Measurements from ENCODE around the gene PUSL1.

The PUSL1 gene

DNA sequence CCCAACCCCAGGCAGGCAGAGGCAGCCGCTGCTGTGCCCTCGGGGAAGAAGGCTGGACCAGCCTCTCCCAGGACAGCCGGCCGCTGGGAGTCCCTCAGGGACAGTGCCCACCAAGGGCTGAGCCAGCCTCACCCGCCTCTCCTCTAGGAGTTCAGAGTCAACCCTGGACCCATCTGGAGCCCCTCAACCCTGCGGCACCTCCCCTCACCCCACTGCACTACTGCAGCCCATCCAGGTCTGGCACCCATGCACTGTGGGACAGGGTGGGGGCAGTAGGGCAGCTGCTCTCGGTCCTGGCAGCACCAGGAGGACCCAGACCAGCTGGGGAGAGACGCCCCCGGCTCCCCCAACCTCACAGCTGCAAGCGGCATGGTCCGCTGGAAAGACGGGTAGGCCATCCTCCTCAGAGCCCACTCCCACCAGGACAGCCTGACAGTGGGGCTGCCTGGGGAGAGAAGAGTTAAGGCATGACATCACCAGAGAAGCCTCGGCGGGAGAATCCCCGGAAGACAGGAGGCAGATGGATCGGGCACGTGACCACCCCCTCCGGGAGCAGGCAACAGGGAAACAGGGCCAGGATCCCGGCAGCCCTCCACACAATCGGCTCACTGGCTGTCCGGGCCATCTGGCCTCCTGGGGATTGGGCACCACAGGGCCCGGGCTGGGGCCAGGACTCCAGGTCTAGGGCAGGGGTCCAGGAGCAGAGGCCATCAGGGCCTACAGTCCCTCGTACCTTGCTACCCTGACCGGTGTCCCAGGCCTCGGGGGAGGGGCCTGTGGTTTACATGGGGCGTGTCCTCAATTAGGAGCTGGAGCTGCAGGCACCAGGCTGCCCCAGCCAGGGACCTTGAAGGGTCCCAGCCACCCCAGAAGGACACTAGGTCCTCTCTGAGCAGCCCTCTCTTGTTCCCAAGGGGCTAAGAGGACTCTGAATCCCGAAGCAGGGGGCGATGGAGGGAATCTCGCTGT is 3.8 kb upstream of the PUSL1 start:
- in situ Hi-C loops (cut with MboI; ENCODE audit: low sequenced_read_pairs, unreplicated experiment), result no loop called here
- no peak for DNase-seq (ENCODE audit: low spot score)
- TF ChIP-seq, protein P1, sequence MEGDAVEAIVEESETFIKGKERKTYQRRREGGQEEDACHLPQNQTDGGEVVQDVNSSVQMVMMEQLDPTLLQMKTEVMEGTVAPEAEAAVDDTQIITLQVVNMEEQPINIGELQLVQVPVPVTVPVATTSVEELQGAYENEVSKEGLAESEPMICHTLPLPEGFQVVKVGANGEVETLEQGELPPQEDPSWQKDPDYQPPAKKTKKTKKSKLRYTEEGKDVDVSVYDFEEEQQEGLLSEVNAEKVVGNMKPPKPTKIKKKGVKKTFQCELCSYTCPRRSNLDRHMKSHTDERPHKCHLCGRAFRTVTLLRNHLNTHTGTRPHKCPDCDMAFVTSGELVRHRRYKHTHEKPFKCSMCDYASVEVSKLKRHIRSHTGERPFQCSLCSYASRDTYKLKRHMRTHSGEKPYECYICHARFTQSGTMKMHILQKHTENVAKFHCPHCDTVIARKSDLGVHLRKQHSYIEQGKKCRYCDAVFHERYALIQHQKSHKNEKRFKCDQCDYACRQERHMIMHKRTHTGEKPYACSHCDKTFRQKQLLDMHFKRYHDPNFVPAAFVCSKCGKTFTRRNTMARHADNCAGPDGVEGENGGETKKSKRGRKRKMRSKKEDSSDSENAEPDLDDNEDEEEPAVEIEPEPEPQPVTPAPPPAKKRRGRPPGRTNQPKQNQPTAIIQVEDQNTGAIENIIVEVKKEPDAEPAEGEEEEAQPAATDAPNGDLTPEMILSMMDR (IDR thresholded peaks at IDR 0.05; ENCODE audit: borderline replicate concordance, control extremely low read depth, extremely low read depth, insufficient read depth, missing control alignments), result no peak

DNA sequence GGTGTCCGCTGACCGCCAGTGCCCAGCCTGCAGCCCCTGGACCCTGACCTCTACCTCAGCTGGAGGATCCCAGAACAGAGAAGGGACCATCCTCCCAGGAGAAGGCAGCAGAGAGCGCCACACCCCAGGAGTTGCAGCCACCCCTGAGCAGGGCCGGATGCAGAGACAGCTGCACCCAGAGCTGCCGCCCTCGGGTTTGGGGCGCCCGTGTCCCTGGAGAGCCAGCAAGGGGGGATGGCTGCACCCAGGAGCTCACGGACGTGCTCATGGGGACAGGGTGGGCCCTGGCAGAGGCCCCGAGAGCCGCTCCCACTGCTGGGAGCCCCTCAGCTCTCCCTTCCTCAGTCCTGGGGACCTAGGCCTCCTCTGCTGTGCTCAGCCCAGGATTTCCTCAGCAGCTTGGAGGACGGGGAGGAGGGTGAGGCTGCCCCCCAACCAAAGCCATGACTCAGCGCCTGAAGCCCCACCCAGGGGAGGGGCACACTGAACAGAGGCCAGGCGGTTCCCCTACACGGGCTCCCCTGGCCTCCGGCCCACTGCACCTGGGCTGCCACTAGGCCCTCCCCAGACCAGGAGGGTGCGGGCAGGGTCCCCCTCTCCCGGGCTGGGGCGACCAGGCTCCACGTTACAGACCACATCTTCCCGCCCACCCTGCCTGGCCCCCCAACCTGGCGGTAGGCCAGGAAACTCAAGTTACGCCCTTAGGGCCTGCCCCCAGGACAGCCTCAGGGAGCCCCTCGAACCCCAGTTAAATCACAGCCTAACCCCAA is 2.9 kb upstream of the PUSL1 start:
- in situ Hi-C loops (cut with MboI; ENCODE audit: low sequenced_read_pairs, unreplicated experiment), result no loop called here
- TF ChIP-seq, protein P1 (IDR thresholded peaks at IDR 0.05; ENCODE audit: borderline replicate concordance, control extremely low read depth, extremely low read depth, insufficient read depth, missing control alignments), result peak; percentile 21
- DNase-seq (ENCODE audit: low spot score), result peak; percentile 74

DNA sequence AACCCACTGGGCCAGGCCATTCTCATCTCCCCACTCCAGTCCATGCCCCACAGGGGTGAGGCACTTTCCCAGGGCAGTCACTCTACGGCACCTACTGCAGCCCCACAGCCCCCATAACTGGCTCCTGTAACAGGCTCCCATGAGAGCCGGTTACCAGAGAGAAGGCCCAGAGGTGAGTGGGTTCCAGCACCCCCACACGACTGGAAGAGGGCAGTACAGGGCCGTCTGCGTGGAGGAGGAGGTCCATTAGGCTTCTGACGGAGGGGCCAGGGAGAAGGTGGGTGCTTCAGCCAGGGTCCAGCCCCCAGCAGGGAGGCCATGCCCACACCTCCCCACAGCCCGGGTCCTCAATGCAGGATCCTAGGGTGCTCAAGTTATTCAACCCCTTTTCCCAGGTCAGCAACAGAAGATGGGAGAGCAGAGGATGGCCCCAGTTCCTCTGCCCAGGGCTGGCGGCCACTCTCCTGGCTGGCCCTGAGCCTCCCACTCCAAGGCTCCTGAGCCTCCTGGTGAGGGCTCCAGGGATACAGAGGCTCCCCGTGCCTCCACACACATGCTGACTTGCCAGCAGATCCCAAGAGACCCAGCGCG is 2.2 kb upstream of the PUSL1 start:
- TF ChIP-seq, protein P1 (IDR thresholded peaks at IDR 0.05; ENCODE audit: borderline replicate concordance, control extremely low read depth, extremely low read depth, insufficient read depth, missing control alignments), result no peak
- DNase-seq (ENCODE audit: low spot score), result no peak
- in situ Hi-C loops (cut with MboI; ENCODE audit: low sequenced_read_pairs, unreplicated experiment), result no loop called here

DNA sequence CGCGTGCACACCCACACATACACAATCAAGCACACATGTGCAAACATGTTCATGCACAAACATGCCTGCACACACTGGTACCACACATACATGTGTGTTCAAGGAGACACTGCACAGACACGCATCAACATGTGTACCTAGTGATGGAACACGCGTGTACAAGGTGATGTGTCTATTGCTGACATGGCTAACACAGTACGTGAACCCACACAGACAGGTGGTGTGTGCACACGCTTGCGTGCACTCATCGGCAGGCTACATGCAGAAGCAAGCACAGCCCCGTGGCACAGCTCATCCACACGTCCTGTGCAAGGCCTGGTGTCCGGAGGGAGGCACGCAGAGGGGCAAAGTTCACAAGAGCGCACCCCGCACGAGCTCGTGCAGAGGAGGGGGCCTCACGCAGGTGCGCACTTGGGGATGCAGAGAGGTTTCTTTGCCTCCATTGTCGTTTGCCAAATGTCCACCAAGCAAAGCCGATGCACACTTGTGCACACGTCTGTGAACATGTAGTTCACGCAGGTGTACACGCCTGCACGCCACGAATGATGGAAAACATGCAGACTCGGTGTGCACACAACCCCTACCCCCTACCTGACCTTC is 1.6 kb upstream of the PUSL1 start:
- TF ChIP-seq, protein P1 (IDR thresholded peaks at IDR 0.05; ENCODE audit: borderline replicate concordance, control extremely low read depth, extremely low read depth, insufficient read depth, missing control alignments), result no peak
- no peak for DNase-seq (ENCODE audit: low spot score)
- in situ Hi-C loops (cut with MboI; ENCODE audit: low sequenced_read_pairs, unreplicated experiment), result no loop called here

DNA sequence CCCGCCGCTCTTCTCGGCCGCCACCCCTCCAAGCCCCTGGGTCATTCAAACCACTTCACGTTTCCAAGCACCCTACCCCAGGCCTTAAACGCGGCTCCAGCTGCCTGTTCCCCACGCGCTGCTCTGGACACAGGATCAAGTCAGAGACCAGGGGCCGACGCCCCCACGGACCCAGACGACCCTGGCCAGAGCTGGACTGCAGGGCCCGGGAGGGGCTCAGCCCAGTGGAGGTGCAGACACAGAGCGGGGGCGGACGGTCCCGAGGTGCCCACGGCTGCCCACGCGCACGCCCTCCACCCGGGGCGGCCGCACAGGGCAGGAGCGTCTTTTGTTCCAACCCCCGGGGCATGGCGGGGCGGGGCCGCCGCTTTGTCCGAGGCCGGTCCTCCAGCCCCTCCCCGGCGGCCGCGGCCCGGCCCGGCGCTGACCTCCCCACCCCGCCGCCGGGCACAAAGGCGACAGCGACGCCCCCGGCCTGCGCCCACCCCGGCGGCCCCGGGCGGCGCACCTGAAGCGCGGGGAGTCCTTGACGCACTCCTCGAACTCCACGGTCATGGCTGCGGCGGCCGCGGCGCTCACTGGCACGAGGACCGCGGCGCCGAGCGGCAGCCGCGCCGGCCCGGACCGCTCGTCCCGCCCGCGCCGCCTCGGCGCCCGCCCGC is 1.0 kb upstream of the PUSL1 start:
- no peak for DNase-seq (ENCODE audit: low spot score)
- TF ChIP-seq, protein P1 (IDR thresholded peaks at IDR 0.05; ENCODE audit: borderline replicate concordance, control extremely low read depth, extremely low read depth, insufficient read depth, missing control alignments), result no peak
- in situ Hi-C loops (cut with MboI; ENCODE audit: low sequenced_read_pairs, unreplicated experiment), result no loop called here
